Epithelial cell of umbilical artery (primary cell): ENCODE results near the gene LEMD3. TPM values are rescaled to one million over a fixed set of nuclear protein-coding genes. Genes with fewer than 3 reads are reported as not detected.

Experiments used
- total RNA-seq: library from RNA; depleted of rRNA; stranded (reverse); fragments of >200 nt; gene quantifications from 2 replicates; pipeline ENCODE4 v1.2.3, GENCODE V29; 2014

LEMD3 gene
- 20.8 and 33.4 TPM in 2 replicates for total RNA-seq

GRCh38 chr12:65169320-65170208 is at the start of gene LEMD3:
LEMD3 (plus strand) TSS chr12:65169583; CDS start chr12:65169597, 14 bp downstream.

GRCh38 chr12:65121049-65121955 is 48.1 kb upstream of the LEMD3 start, which contains the start of gene WIF1:
WIF1 (minus strand) TSS chr12:65121305; CDS start chr12:65121191, 114 bp downstream.

GRCh38 chr12:65278576-65279368 is 109.4 kb downstream of the LEMD3 start, which contains the start of gene MSRB3:
MSRB3 (plus strand) TSS chr12:65278683; CDS start chr12:65308580, 29,897 bp downstream.

Other genes starting within 250 kb of the LEMD3 start
- not detected in 2 replicates for gene WIF1, start 48.3 kb upstream of the LEMD3 start, total RNA-seq
- gene MSRB3, start 109.1 kb downstream of the LEMD3 start, total RNA-seq = 31.5 and 37.1 TPM in 2 replicates